ENCODE data around the gene PPP2R5A.
"Not testable (repeated sequence)": the region's sequence is repeated elsewhere in the genome, so short reads cannot be mapped to it uniquely, and the experiment has no call there.

Gene PPP2R5A

GRCh38 chr1:212355230-212355969 lies 70.2 kb downstream of the PPP2R5A start:
- DNase-seq (ENCODE audit: low spot score) = no peak

GRCh38 chr1:212359794-212360479 lies 74.7 kb downstream of the PPP2R5A start:
- DNase-seq (ENCODE audit: low spot score) = no peak

- no peak for DNase-seq (ENCODE audit: low spot score)
Measured at GRCh38 chr1:212364985-212365384, 79.8 kb downstream of the PPP2R5A start.

- DNase-seq (ENCODE audit: low spot score) = no peak
Measured at GRCh38 chr1:212366901-212367300, 81.7 kb downstream of the PPP2R5A start.

GRCh38 chr1:212367474-212368072 lies 82.4 kb downstream of the PPP2R5A start:
- DNase-seq (ENCODE audit: low spot score) = no peak

DNA sequence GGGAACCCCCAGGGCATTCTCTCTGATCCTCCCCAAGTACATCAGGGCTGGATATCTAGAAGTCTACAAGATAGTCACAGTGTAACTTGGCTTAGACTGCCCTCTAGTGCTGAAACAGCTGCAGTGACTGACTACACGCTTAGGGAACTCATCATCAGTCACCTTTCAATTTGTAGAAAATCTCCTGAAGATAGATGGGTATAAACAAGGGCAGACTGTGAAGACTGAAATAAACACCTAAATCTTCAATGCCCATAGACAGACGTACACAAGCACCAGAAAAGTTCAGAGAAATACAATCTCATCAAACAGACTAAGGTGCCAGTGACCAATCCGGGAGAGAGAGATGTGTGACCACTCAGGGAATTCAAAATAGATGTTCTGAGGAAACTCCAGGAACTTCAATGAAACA lies 82.9 kb downstream of the PPP2R5A start:
- DNase-seq (ENCODE audit: low spot score) = peak; percentile 66

DNA sequence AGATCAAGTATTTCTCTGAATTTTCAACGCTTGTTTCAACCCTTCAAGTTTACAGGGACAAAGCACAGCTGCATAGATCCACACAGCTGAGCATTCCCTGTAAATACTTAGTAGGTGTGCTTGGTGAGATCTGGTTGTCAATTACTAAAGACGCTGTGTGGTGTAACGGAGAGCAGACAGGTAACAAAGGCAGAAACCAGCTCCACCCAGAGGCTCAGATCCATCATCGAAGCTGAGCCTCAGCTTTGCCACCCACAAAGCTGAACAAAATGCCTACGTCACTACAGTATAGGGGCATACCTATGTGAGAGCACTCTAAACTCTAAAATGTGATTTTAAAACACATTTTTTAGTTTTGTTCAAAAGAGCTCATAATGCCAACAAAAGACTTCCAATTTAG lies 90.8 kb downstream of the PPP2R5A start:
- no peak for DNase-seq (ENCODE audit: low spot score)

DNA sequence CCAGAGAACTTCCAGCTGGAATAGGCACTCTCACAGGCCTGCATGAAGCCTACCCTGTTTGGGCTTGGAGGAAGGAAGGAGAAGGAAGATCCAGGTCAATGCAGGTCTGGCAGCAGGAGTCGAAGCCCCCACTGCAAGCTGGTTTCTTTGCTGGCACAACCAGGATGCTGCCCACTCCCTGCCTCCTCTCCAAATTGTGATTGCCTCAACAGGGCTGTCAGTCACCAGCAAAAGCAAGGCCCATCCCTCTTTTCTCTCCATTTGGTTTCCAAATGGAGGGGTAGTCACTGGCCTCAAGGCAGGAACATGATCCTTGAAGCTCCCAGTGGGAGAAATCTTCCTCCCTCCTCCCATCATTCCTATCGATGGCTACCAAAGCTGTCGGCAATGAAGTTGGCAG lies 92.4 kb downstream of the PPP2R5A start:
- DNase-seq (ENCODE audit: low spot score) = no peak

DNA sequence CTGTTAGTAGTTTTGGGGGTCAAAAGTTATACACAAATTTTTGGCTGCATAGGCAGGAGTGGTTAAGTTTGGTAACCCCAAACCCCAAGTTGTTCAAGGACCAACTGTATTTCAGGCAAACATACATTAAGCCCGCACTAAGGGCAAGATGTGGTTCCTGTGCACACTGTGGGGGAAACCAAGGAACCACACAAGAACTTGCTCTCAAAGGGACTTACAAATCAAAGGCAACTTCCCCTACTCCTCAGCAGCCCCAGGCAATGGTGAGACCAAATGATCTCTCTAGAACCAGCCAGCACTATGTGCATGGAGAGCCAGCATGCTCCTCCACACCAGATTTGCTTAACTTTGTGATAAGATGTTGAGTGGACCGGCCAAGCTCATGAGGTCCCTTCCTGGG lies 94.2 kb downstream of the PPP2R5A start:
- no peak for DNase-seq (ENCODE audit: low spot score)

DNA sequence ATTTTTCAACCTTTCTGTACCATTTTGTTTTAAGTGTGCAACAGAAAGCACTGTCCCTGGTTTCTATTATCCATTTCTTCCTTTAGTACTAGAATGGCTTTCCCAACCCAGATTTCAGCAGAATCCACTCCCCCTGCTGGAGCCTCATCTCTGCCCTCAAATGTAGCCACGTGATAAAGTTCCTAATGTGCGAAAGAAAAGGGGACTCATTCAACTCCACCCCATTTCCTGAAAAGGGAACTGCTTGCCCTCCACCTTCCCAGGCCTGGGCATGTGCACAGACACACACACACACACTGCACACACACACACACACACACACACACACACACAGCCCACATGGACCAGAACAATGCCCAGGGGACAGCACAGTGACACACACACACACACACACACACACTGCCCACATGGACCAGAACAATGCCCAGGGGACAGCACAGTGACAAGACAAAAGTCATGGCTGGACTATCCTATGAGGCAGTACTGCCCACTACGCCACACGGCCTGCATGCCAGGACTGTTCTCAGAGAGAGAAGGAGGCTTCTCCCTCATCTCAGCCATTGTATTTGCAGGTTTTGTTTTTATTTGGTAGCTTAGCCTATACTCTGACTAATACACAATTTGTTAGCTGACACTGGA lies 96.3 kb downstream of the PPP2R5A start:
- no peak for DNase-seq (ENCODE audit: low spot score)

- DNase-seq (ENCODE audit: low spot score) = no peak
Measured at GRCh38 chr1:212386029-212386428, 100.8 kb downstream of the PPP2R5A start.

DNA sequence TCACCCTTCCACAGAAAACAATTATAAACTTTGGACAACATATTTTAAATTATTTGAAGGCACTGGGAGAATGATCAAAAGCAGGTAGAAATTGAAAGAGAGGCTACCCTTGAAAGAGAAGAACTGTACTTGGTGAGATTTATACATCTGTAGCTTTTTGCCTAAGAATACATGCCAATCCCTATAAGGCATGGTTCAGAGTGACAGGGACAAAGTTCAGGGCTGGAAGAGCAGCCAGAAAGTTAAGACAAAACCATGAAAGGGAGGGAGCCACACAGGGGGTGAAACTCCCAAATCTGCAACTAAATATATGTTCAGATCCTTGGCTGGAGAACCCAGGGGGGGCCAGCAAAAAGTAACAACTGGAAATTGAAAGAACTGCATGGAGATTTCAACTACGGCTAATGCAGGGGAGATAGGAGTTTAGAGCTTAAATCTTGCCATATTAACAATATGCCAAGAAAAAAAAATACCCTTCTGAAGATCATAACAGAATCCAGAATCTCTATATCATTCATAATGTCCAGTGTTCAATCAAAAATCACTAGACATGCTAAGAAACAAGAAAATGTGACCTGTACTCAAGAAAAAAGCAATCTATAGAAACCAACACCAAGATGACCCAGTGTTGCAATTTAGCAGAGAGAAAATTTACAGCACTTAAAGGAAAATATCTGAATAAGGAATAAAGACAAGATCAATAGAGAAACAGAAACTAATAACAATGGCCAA lies 103.9 kb downstream of the PPP2R5A start:
- DNase-seq (ENCODE audit: low spot score) = no peak

DNA sequence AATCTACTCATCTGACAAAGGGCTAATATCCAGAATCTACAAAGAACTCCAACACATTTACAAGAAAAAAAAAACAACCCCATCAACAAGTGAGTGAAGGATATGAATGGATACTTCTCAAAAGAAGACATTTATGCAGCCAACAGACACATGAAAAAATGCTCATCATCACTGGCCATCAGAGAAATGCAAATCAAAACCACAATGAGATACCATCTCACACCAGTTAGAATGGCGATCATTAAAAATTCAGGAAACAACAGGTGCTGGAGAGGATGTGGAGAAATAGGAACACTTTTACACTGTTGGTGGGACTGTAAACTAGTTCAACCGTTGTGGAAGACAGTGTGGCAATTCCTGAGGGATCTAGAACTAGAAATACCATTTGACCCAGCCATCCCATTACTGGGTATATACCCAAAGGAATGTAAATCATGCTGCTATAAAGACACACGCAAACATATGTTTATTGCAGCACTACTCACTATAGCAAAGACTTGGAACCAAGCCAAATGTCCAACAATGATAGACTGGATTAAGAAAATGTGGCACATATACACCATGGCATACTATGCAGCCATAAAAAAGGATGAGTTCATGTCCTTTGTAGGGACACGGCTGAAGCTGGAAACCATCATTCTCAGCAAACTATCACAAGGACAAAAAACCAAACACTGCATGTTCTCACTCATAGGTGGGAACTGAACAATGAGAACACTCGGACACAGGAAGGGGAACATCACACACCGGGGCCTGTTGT lies 110.6 kb downstream of the PPP2R5A start:
- not testable (repeated sequence) for DNase-seq (ENCODE audit: low spot score)

GRCh38 chr1:212396638-212397037 lies 111.4 kb downstream of the PPP2R5A start:
- no peak for DNase-seq (ENCODE audit: low spot score)

- no peak for DNase-seq (ENCODE audit: low spot score)
Measured at GRCh38 chr1:212397171-212397570, 112.0 kb downstream of the PPP2R5A start.

DNA sequence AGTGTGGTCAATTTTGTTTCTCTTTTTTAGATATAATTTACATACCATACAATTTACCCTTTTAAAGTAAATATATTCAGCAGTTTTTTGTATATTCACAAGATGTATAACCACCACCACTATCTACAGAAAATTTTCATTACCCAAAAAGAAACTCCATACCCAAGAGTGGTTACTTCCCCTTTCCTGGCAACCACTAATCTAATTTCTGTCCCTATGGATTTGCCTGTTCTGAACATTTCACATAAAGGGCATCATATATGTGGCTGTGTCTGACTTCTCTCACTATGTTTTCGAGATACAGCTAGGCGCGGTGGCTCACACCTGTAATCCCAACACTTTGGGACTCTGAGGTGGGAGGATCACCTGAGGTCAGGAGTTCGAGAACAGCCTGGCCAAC lies 115.8 kb downstream of the PPP2R5A start:
- DNase-seq (ENCODE audit: low spot score) = no peak

- DNase-seq (ENCODE audit: low spot score) = no peak
Measured at GRCh38 chr1:212401838-212402582, 116.8 kb downstream of the PPP2R5A start.

DNA sequence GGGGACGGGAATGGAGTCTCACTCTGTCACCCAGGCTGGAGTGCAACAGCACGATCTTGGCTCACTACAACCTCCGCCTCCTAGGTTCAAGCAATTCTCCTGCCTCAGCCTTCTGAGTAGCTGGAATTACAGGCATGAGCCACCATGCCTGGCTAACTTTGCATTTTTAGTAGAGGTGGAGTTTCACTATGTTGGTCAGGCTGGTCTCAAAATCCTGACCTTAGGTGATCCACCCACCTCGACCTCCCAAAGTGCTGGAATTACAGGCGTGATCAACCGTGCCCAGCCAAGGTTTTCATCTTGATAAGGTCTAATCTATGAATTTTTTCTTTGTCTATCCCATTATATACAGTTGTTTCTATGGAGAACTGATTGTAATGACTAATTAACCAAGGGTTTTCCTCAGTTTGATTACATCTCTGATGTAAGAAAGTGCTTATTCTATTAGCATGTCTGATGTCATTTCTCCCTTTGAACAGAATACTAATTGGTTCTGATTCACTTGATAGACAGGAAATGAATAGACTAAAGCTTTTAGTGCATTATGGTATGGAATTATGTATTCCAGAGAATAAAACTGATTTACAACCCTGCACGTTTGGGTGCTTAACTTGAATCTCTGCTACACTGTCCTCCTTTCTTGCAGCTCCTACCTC lies 117.6 kb downstream of the PPP2R5A start:
- no peak for DNase-seq (ENCODE audit: low spot score)

DNA sequence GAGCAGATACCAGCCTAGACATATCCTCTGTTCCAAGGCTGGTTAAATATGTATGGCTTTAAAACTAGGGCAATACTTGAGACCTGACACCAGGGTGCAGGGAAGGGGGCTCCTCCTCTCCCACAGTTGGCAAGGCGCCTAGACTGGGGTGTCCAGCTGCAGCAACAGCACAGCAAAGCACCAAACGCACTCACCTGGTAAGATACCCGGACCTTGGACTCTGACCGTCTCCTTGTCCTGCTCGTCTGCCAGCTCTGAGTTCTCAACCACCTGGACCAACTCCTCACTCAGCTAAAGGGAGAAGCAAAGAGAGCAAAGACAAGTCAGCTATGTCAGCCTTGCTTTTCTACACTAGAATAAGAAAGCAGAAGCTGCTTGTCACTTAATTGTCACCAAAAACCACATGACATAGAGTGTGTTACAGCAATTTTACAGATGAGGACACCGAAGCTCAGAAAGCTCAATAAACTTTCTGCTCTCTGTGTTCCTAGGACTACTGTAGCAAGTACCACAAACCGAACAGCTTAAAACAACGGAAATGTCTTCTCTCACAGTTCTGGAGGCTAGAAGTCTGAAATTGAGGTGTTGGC lies 125.1 kb downstream of the PPP2R5A start:
- no peak for DNase-seq (ENCODE audit: low spot score)

Measured in CD4-positive, alpha-beta T cell treated with Interleukin-15 for 4 hours (primary cell).